HG03460 (cell line): ENCODE results near the gene TOB1.
A peak's percentile ranks its signal among the peaks of the same experiment; 100 is the strongest.
"Not testable (repeated sequence)": the region's sequence is repeated elsewhere in the genome, so short reads cannot be mapped to it uniquely, and the experiment has no call there.

Experiments used
- ATAC-seq: cut with Tn5 transposase; IDR thresholded peaks from one replicate; pipeline ENCODE4 v1.9.1; 2021; ENCODE audit not compliant: unreplicated experiment

Gene TOB1

DNA sequence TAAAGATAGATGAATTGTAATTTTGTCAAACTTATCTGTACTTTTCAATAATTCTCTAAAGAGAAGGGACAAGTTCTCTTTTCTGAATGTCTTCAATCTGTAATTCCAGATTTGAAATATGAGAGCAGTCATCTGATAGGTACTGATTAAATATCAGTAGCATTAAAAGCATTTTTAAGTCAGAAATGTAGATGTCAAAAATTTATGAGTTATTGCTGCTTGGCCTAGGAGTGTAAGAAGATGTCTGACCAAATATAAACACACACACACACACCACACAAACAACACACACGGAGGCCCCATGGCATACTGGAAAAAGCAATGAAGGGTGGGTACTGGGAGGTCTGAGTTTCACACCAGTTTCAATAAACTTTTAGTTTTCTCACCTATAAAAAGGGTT is 2.4 kb upstream of the TOB1 start:
- ATAC-seq: no peak

DNA sequence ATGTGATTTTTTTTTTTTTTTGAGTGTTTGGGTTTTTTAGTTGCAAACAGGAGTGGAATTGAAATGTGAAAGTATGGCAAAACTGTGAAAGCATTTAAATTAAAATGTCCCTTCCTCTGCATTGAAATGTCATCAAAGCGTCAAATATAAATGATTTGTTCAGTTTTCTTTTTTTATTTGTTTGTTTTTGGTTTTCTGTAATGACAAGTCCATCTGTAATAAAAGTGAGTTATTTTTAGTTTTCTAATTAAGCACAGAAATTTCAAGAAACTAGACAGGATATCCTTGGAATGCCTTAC is 1.9 kb upstream of the TOB1 start:
- no peak for ATAC-seq

DNA sequence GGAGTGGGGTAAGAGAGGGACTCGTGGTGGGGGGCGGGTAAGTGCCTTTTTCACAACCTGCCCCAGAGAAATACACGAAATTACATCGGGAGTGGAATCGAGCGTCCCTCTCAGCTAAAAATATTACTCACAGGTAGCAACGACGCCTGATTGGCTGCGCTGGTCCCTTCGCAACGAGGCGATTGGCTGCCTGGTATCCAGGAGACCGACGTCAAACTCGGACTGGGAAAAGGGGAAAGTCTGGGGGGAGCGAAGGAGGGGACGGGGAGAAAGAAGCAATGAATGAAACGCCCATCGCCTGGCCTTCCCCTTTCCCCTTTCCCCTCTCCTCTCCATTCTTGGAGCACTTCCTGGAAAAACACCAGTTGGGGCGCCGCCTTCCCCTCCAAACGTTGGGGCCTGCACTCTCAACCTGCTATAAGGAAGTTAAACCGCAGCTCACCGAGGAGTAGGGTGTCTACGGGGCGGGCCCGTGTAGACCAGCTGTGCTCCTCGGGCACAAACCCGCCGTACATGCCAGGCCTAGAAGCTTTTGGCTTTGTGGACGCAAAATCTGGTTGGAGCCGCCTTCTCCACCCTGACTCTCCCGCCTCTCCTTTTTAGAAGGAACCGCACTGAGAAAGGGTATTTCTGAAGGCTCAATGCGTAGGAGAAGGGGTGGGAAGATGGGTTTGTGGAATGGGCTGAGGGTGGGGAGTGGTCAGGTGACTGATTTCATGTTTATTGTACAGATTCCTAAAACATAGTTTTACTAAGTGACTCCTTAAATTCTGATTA is 1.4 kb upstream of the TOB1 start:
- ATAC-seq: peak; percentile 38

DNA sequence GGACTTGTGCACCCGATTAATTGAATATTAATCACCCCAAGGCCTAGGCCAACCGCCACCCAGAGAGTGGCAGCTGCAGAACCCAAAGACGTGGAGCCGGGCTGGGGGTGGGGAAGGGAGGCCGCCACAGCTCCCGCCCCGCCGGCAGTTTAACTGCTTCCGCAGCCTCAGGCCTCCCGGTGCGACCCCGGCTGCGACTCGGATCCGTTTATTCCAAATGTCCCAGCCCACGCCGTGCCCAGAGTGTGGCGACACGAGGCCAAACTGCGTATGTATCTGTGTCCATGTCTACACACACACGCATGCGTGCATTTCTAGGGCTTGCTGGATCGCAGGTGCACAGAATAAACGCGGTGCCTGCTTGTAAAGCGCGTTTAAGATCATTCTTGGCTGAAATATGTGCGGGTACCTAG is 802 bp upstream of the TOB1 start:
- ATAC-seq: peak; percentile 17

DNA sequence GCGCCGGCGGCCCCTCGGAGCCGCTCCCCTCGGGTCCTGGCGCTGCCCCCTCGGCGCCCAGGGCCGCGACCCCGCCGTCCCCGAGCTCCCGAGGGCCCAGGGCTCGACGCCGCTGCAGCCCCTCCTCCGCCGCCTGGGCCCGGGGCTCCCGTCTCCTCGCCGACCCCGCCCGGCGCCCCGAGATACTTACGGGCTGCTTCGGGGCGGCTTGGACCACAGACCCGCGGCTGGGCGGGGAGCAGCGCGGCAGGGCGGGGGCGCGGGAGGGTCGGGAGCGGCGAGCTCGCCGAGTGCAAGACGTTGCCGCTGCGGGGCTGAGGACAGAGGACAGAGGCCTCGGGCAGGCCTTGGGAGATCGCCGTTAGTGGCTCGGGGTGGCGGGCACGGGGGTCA is 290 bp downstream of the TOB1 start:
- no peak for ATAC-seq

DNA sequence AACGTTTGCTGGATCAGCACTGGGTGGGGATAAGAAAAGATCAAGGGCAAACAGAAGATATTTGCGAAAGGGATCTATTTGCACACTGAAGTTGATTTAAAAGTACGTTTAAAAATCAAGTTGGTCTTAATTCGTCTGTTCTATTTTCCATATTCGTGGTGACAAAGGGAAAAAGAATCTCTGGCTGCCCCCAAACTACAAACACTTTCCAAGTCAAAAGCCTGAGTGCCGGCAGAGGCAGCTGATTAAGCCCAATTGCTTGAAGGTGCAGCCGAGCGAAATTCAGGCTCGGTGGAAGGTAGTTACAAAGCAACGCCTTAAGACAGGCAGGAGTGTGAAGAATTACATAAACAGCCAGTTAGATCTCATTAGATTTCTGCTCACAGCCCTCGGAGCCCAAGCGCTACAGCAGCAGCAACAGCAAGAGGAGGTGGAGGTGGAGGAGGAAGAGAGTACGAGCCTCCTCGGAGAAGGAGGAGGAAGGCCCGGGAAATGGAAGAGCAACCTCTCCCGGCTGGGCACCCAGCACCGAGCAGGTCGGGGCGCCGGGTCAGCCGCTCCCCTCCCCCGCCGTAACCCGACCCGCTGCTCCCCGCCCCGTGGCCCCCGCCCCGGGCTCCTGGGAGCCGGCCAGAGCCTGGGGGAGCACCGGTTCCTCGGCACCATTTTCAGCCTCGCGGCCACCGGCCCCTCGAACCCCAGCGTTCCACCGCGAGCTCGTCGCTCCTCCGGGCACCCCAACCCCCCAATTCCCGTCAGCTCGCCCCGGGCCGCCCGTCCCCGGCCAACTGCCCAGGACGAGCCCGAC is 890 bp downstream of the TOB1 start:
- peak; percentile 2 for ATAC-seq

DNA sequence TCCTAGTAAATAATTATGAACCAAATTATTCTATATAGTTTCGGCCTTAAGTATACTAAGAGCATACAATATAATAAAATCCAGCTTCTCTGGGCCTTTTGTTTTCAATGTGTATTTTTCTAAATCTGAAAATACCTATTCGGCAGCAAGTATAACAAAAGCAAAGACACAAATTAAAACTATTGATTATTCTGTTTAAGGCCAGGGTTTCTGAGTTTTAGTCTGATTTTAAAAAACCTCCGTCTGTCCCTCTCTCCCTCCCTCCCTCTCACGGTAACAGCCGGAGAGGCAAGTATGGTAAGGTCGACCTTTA is 1.5 kb downstream of the TOB1 start:
- ATAC-seq: no peak

DNA sequence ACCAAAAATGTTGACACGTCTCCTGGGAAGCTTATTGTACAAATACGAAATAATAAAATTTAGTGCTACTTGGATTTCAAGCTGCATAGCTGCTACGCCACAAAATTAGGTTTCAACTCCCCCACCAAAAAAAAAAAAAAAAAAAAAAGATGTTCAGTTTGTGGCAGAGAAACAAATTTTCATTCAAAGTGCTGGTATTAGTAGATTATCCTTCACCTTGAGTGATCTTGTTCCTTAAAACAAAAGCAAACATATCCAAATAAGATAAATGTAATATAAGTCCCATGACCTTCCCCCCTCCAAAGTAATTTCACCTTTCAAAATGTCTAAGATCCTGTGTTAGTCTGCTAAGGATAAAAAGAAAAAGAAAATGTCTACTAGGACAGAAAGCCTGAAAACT is 2.2 kb downstream of the TOB1 start:
- no peak for ATAC-seq

DNA sequence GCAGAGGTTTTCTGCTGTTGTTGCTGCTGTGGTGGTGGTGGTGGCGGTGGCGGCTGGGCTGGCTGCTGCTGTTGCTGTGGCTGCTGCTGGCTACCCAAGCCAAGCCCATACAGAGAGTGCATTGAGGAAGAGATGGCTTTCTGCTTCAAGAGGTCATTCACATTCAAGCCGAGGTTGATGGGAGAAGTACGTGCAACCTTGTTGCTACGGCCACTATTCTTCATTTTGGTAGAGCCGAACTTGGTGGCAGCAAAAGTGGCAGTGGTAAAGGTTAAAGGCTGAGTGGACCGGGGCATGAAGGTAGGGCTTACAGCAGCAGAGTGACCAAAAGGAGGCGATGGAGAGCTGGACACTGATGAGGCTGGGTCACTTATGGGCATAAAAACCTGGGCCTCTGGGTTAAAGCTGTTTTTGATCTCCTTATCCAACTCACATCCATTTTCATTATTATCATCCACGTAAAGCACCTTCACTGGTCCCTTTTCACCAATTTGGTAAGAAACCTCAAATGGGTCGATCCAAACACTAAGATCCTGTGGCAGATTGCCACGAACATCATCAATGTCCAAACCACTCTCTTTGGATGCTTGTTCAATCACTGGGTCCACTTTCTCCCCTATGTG is 2.8 kb downstream of the TOB1 start:
- no peak for ATAC-seq

DNA sequence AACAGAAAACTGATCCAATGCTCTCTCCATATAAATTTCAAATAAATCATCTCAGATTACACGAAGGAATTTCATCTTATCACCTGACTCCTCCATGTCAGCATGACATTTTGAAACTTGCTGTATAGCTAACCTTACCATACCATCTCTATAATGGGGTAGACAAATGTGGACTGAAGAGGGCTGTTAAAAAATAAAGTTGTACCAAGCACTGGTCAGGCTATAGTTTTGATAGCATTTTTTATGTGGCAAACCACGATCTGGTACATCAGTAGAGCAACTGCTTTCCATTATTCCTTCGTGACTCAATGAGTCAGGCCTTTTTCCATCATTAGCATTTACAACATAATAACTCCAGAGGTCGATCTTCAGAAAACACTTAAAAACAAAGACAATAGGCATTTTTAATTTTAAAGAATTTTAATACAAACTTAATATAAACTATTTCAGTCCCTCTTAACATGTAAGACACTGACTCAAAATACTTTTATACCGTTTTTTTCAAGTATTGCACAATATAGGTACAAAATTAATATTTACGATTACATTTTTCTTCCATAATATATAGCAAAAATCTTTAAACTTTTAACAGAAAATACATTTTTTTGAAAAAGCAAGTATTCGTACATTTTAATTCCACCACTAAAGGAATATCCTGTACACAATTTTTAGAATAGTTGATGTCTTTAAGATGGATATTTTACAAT is 4.2 kb downstream of the TOB1 start:
- ATAC-seq: no peak

DNA sequence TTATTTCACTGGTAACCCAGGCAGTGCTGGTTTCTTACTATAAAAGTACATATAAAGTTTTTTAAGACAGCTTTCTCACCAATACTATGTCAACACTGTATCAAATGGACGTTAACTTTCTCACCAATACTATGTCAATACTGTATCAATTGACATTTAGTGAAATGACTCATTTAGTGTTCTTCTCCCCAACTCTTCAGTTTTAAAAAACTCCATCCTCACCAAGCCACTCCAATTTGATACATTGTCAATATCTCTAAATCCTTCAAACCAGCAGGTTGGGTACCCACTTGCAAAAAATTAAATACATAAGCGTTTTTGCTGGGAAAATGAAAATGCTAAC is 4.8 kb downstream of the TOB1 start:
- ATAC-seq: no peak

DNA sequence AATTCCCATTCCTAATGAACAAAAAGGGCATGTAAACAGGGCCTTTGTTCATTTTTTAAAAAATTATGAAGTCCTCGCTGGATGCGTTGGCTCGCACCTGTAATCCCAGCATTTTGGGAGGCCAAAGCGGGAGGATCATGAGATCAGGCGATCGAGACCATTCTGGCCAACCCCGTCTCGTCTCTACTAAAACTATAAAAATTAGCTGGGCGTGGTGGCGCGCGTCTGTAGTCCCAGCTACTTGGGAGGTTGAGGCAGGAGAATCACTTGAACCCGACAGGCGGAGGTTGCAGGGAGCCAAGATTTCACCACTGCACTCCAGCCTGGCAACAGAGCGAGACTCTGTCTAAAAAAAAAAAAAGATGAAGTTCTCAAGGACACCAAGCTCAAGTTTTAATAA is 6.4 kb downstream of the TOB1 start:
- ATAC-seq: not testable (repeated sequence)

DNA sequence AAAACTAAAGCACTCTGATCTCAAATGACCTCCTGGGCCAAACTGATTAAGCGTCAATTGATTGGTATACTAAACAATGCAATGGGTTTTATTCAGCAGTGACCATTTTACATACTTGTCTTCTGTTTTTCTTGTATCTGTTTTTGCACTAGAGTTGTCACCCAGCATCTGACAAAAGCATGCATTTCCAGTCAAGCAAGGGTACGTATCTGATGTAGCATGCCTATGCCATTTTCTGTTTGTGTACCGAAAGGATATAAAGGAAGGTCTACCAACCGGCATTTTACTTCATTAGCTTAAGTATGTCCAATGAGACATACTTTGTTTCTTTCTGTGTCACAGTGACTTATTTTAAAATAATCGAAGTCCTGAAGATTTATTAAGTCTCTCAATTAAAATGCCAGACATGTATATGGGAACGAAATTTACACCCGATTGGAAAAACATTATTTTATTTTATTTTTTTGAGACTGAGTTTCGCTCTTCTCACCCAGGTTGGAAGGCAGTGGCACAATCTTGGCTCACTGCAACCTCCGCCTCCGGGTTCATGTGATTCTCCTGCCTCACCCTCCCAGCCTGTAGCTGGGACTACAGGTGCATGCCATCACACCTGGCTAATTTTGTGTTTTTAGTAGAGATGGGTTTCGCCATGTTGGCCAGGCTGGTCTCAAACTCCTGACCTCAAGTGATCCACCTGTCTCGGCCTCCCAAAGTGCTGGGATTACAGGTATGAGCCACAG is 7.5 kb downstream of the TOB1 start:
- ATAC-seq: no peak

DNA sequence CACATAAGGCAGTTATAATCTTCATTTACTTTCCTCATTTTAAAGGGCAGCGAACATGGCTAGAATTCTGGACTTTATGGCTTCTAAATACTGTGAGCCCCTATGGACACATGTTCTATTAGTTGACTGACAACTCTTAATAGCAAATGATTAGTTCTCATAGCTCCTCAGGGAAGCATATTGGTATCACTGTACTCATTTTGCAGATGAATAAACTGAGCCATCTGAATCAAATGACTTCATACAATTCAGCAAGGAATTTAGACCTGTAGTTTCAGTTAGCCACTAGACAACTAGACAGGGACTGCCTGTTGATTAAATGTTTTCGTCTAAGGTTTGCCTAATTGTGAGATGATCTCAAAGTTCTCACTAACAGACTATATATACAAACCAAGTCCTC is 9.7 kb downstream of the TOB1 start:
- no peak for ATAC-seq

DNA sequence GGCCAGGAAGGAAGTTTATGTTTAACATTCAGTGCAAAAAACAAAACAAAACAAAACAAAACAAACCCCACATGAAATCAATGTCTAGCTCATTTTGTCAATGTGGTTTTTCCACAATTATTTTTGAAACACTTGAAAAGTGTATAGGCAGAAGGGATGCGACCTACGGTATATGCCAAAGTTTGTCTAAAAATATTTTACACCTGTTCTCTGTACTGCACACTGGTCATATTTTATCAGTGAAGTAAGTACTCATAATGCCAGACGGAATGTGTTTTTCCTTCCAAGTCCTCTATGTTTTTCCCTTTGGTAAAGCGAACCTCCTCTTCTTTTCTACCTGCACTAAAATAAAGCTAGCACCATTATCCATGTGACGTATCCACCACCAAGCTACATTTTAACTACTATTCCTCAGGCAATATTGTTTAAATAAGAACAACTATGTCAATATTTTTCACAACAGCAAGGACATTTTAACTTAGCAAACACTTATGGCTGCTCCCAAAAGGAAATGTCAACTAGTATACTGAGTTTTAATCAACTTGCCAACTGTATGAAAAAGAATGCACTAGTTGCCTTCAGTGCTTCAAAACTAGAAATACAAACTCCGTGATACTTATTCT is 10.3 kb downstream of the TOB1 start:
- no peak for ATAC-seq

DNA sequence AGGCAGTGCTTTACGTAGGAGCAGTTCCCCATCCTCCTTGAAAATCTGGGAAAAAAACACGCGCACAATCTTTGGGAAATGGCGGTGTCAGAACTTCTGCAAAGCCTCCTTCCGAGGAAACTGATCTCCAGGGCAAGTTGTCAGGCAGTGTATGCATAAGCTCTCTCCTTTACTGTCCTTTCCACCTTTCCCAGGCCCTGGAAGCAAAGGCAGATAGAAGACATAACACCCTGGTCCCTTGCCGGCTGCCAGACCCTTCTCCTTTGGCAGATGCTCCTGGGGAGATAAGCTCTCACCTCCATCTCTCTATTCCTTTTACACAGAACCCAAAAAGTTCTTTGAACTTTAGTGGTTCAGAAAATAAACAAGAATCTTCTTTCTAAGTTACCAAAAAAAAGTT is 12.4 kb downstream of the TOB1 start:
- ATAC-seq: no peak

DNA sequence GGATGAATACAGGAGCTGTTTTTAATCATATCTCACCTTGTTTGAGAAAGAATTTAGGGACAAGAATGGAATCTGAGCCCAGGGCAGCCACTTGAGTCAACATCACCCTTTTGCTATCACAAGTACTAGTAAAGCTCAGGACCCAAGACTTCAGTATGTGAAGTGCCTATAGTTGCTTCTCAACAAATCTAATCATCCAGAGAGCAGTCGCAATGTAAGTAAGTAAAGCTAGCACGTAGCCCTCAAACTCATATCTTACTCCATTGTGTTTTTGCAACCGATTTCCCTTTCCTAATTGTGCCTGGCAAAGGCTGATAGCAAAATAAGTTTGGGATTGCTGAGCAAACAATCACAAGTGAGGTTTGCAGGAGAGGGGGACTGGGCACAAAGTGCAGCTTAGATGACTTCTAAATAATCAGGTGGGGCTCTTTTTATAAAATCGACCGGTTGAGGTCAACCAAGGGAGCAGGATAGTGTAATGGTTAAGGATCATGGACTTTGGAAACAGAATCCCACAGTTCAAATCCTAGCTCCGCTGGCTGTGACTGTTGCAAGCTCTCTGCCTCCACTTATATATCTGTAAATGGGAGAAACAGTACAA is 13.0 kb downstream of the TOB1 start:
- ATAC-seq: no peak

DNA sequence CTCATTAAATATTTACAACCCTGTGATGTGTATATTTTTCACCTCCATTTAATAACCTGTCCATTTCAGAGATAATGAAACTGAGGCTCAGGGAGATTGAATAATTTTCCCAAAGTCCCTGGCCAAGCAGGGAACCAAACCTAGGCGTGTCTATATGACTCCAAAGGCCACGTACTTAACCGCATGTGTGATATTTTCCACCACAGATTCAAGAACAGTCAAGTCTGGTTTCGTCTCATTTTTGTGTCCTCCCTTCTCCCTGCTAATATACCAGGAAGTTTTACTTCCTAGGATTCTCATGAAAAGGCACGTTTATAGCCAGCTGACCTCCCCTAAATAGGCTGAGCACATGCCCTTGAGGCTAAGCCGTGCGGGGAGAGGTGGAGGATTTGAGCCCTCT is 15.5 kb downstream of the TOB1 start:
- no peak for ATAC-seq

DNA sequence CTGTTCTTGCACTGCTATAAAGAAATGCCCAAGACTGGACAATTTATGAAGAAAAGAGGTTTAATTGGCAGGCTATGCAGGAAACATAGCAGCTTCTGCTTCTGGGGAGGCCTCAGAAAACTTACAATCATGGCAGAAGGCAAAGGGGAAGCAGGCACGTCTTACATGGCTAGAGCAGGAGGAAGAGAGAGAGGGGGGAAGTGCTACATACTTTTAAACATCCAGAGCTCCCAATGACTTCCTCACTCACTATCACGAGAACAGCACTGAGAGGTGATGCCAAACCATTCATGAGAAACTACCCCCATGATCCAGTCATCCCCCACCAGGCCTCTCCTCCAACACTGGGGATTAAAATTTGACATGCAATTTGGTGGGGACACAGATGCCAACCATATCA is 17.4 kb downstream of the TOB1 start:
- ATAC-seq: no peak

DNA sequence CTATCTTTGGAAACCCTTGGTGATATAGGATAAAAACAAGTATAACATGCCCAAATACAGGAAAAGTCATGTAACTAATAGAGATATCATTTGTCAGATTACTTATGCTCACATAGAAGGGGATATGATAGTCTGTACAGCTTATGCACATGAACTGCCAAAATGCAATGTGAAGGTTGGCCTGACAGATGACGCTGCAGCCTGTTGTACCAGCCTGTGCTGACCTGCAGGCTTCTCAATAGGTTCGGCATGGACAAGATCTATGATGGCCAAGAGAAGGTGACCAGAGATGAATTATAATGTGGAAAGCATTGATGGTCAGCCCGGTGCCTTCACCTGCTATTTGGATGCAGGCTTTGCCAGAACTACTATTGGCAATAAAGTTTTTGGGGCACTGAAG is 18.1 kb downstream of the TOB1 start:
- ATAC-seq: no peak
